CD14-positive monocyte (primary cell): Measurements from ENCODE around the gene GPHN. TPM values are rescaled to one million over a fixed set of nuclear protein-coding genes. Genes with fewer than 3 reads are reported as not detected.

Source experiments
- DNase-seq, 3 donors: peaks; one replicate each; pipeline ENCODE4 v3.0.0-alpha.2; 2011 to 2022
- H2AFZ ChIP-seq: 2 replicates; pipeline ENCODE4 v1.6.0; 2012; ENCODE audit warnings: mild to moderate bottlenecking, low read depth, low read length, inconsistent platforms; ENCODE audit not compliant: insufficient read depth, poor library complexity, severe bottlenecking
- H3K27ac ChIP-seq, 2 donors: 1 replicate in 1 of 2; 2 replicates in 1 of 2; pipeline ENCODE4 v1.5.1; 2012 to 2013; ENCODE audit warnings: low read length in 2 of 2, control low read depth in 1 of 2, inconsistent platforms in 1 of 2, low read depth in 1 of 2, mild to moderate bottlenecking in 1 of 2
- H3K27me3 ChIP-seq, 2 donors: one replicate each; pipeline versions ENCODE4 v1.6.0 to v1.6.1; 2011 to 2013; ENCODE audit warnings: low read length in 2 of 2; ENCODE audit not compliant: control insufficient read depth in 2 of 2, insufficient read depth in 2 of 2
- H3K36me3 ChIP-seq, 2 donors: replicated peaks in 1 of 2; 1 replicate in 1 of 2; 2 replicates in 1 of 2; pipeline versions ENCODE4 v1.5.1 to v1.6.1; 2012 to 2013; ENCODE audit warnings: low read length in 2 of 2, control low read depth in 1 of 2, inconsistent platforms in 1 of 2, mild to moderate bottlenecking in 1 of 2; ENCODE audit not compliant: insufficient read depth in 2 of 2, control insufficient read depth in 1 of 2
- H3K4me1 ChIP-seq, 2 donors: 1 replicate in 1 of 2; 2 replicates in 1 of 2; pipeline versions ENCODE4 v1.5.1 to v1.6.1; 2012 to 2013; ENCODE audit warnings: low read length in 2 of 2, control low read depth in 1 of 2, inconsistent platforms in 1 of 2, mild to moderate bottlenecking in 1 of 2, moderate library complexity in 1 of 2; ENCODE audit not compliant: insufficient read depth in 2 of 2, control insufficient read depth in 1 of 2
- H3K4me2 ChIP-seq: replicated peaks from 2 replicates; pipeline ENCODE3; 2012; ENCODE audit warnings: low read length, moderate library complexity, mild to moderate bottlenecking; ENCODE audit not compliant: poor library complexity, severe bottlenecking; ENCODE audit errors: extremely low read depth
- H3K4me3 ChIP-seq, 3 experiments: fragments of 200-600 bp in 1 of 3; sonication (generic) in 1 of 3; replicated peaks in 1 of 3; 1 replicate in 2 of 3; 2 replicates in 1 of 3; pipeline ENCODE4 v1.5.1; 2011 to 2013; ENCODE audit warnings: low read length in 3 of 3, mild to moderate bottlenecking in 3 of 3, control low read depth in 2 of 3, low read depth in 2 of 3, inconsistent platforms in 1 of 3, moderate library complexity in 1 of 3
- H3K79me2 ChIP-seq: 2 replicates; pipeline ENCODE4 v1.6.0; 2012; ENCODE audit warnings: mild to moderate bottlenecking, control low read depth, inconsistent platforms, low read length, moderate library complexity; ENCODE audit not compliant: insufficient read depth
- H3K9ac ChIP-seq: 2 replicates; pipeline ENCODE4 v1.6.0; 2017; ENCODE audit warnings: low read length, mild to moderate bottlenecking; ENCODE audit not compliant: insufficient read depth, poor library complexity, severe bottlenecking
- H3K9me3 ChIP-seq, 2 donors: replicated peaks in 1 of 2; 1 replicate in 1 of 2; 2 replicates in 1 of 2; pipeline versions ENCODE4 v1.5.1 to v1.6.1; 2012 to 2013; ENCODE audit warnings: low read length in 2 of 2, control low read depth in 1 of 2; ENCODE audit not compliant: control insufficient read depth in 1 of 2, insufficient read depth in 1 of 2
- H4K20me1 ChIP-seq: 2 replicates; pipeline ENCODE4 v1.6.0; 2012; ENCODE audit warnings: mild to moderate bottlenecking, low read length, control low read depth, moderate library complexity; ENCODE audit not compliant: insufficient read depth
- H3K27ac Mint-ChIP-seq, 7 donors: one replicate each; pipeline ENCODE4 v1.8.0; 2020; ENCODE audit warnings: mild to moderate bottlenecking in 7 of 7, mixed read lengths in 7 of 7, moderate library complexity in 6 of 7, inconsistent platforms in 2 of 7
- H3K27me3 Mint-ChIP-seq, 3 donors: one replicate each; pipeline ENCODE4 v1.8.0; 2021 to 2022; ENCODE audit warnings: low read depth in 3 of 3, mild to moderate bottlenecking in 3 of 3, mixed read lengths in 3 of 3, moderate library complexity in 3 of 3, inconsistent platforms in 1 of 3
- H3K36me3 Mint-ChIP-seq, 2 donors: one replicate each; pipeline ENCODE4 v1.8.0; 2020; ENCODE audit warnings: mixed read lengths in 2 of 2, inconsistent platforms in 1 of 2, mild to moderate bottlenecking in 1 of 2
- H3K4me1 Mint-ChIP-seq: one replicate; pipeline ENCODE4 v1.8.0; 2020; ENCODE audit warnings: mild to moderate bottlenecking, mixed read lengths
- H3K4me3 Mint-ChIP-seq, 2 donors: one replicate each; pipeline ENCODE4 v1.8.0; 2020; ENCODE audit warnings: mild to moderate bottlenecking in 2 of 2, mixed read lengths in 2 of 2, moderate library complexity in 1 of 2
- H3K9me3 Mint-ChIP-seq, 7 donors: one replicate each; pipeline ENCODE4 v1.8.0; 2020 to 2022; ENCODE audit warnings: mixed read lengths in 7 of 7, mild to moderate bottlenecking in 6 of 7, moderate library complexity in 6 of 7, inconsistent platforms in 2 of 7
- WGBS: methylation state at CpG from one replicate; pipeline ENCODE4 v1.1.5; 2013; ENCODE audit warnings: missing lambda C conversion rate; ENCODE audit not compliant: insufficient coverage; 5-methylcytosine and 5-hydroxymethylcytosine counted together
- intact Hi-C, 2 donors: fragments of 100-400 bp; cut with micrococcal nuclease; formaldehyde crosslinking; loops; one replicate each; pipeline versions ENCODE4 v1.15.0 to v1.15.1; 2023
- polyA plus RNA-seq, 3 donors: library from polyadenylated mRNA; depleted of rRNA in 1 of 3; unstranded in 2 of 3; stranded (reverse) in 1 of 3; fragments of 300-500 nt in 2 of 3; fragments of >200 nt in 1 of 3; fragmentation: Illumina TruSeq in 2 of 3; gene quantifications; 1 replicate in 2 of 3; 2 replicates in 1 of 3; pipeline ENCODE4 v1.2.3, GENCODE V29; 2012 to 2021
- TF ChIP-seq, protein P1 (sequence below): fragments of 200-600 bp; IDR thresholded peaks from one replicate; pipeline ENCODE4 v1.8.0; 2022; ENCODE audit warnings: antibody characterized with exemption, mild to moderate bottlenecking

The GPHN gene
- polyA plus RNA-seq, 3 donors, result 1.9 to 3.1 (median 3.0) TPM

DNA sequence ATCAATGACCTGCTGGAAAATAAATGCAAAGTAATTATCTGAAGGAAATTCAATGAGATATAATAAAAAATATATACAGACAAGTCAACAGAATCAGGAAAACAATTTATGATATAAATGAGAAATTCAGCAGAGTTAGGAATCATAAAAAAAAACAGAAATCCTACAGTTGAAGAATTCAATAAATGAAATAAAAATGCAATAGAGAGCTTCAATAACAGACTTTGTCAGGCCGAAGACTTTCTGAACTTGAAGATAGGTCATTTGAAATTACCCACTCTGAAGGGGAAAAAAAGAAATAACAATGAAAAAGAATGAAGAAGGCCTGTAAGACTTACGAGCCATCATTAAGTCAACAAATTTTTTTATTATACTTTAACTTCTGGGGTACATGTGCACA, 665.8 kb downstream of the GPHN start:
- Mint-ChIP-seq H3K9me3 (peaks cover 18 to 56% (median 32%) of the 10 kb centered on the region in 7 donors), H3K4me1 (no peaks in the 10 kb centered on the region), H3K4me3 (no peak overlapping the region), H3K36me3 (peaks cover 4 to 9% of the 10 kb centered on the region in 2 donors), H3K27me3 (no peaks in the 10 kb centered on the region), H3K27ac (no peak overlapping the region)
- intact Hi-C loops, result no loop called here
- no peaks in the 10 kb centered on the region for H3K27me3 ChIP-seq
- no peak overlapping the region for H3K9ac ChIP-seq
- TF ChIP-seq, protein P1, sequence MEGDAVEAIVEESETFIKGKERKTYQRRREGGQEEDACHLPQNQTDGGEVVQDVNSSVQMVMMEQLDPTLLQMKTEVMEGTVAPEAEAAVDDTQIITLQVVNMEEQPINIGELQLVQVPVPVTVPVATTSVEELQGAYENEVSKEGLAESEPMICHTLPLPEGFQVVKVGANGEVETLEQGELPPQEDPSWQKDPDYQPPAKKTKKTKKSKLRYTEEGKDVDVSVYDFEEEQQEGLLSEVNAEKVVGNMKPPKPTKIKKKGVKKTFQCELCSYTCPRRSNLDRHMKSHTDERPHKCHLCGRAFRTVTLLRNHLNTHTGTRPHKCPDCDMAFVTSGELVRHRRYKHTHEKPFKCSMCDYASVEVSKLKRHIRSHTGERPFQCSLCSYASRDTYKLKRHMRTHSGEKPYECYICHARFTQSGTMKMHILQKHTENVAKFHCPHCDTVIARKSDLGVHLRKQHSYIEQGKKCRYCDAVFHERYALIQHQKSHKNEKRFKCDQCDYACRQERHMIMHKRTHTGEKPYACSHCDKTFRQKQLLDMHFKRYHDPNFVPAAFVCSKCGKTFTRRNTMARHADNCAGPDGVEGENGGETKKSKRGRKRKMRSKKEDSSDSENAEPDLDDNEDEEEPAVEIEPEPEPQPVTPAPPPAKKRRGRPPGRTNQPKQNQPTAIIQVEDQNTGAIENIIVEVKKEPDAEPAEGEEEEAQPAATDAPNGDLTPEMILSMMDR, result no peak
- H3K4me3 ChIP-seq, result no peak overlapping the region
- H3K27ac ChIP-seq, result no peak overlapping the region
- H3K4me2 ChIP-seq, result no peak overlapping the region
- H3K79me2 ChIP-seq, result no peaks in the 10 kb centered on the region
- no peak overlapping the region for H2AFZ ChIP-seq
- H4K20me1 ChIP-seq, result no peaks in the 10 kb centered on the region
- no CpG with 5 or more reads among the region's 2 CpGs for WGBS
- DNase-seq, result no peak
- H3K36me3 ChIP-seq, result no peaks in the 10 kb centered on the region
- peaks cover 8 to 10% of the 10 kb centered on the region in 2 donors for H3K9me3 ChIP-seq
- H3K4me1 ChIP-seq, result no peaks in the 10 kb centered on the region

DNA sequence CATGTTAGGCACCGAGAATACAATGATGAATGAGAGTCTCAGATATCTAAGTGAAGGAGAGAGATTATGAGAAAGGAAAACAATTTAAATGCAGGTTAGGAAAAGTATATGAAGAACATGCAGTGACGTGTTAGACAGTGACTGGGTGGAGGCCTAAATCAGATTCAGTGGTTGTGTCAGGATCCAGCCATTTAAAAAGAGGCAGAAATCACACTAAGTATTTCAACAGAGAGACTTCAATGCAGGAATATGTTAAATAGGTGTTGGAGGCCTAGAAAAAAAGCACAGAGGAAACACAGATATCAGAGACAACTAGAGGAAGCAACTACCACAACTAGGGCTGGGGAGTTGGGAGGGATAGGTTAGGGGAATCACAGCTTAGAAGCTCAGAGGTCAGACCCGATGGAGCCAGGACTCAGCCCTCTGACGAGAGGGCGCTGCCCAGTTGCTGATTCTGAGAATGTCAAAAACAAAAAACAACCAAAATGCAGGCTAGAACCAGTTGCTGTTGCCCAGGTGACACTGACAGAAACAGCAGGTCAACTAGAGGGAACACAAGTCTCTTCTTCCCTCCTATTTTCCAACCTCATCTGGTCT, 678.3 kb downstream of the GPHN start:
- H3K4me1 ChIP-seq, result peaks cover 0 to 8% of the 10 kb centered on the region in 2 donors
- no peak overlapping the region for H3K4me3 ChIP-seq
- intact Hi-C loops, result no loop called here
- H3K79me2 ChIP-seq, result no peaks in the 10 kb centered on the region
- DNase-seq, result no peak
- Mint-ChIP-seq H3K4me3 (no peak overlapping the region), H3K9me3 (peaks cover 0 to 2% (median 0%) of the 10 kb centered on the region in 7 donors), H3K36me3 (peaks cover 2 to 3% of the 10 kb centered on the region in 2 donors), H3K27me3 (peaks cover 0 to 7% (median 2%) of the 10 kb centered on the region in 3 donors), H3K27ac (no peak overlapping the region), H3K4me1 (peaks cover 6% of the 10 kb centered on the region)
- H3K27me3 ChIP-seq, result peaks cover 0 to 2% of the 10 kb centered on the region in 2 donors
- 89% methylated on average over 5 of the region's 5 CpGs for WGBS
- no peaks in the 10 kb centered on the region for H3K9me3 ChIP-seq
- no peak overlapping the region for H2AFZ ChIP-seq
- TF ChIP-seq, protein P1, result no peak
- no peak overlapping the region for H3K4me2 ChIP-seq
- H4K20me1 ChIP-seq, result no peaks in the 10 kb centered on the region
- no peaks in the 10 kb centered on the region for H3K36me3 ChIP-seq
- no peak overlapping the region for H3K27ac ChIP-seq
- H3K9ac ChIP-seq, result no peak overlapping the region
